HCT116 (cell line): Measurements from ENCODE around the gene ZFP69B.

Experiments used
- EGR1 ChIP-seq: IDR thresholded peaks from 2 replicates; pipeline ENCODE4 v1.6.1; 2012; ENCODE audit warnings: low read depth
- EZH2 ChIP-seq: fragments of 200-600 bp; sonication (generic); IDR thresholded peaks from 2 replicates; pipeline ENCODE4 v1.6.1; 2017; ENCODE audit warnings: antibody characterized with exemption, mixed run types
- TF ChIP-seq, protein P1 (sequence below), 3 experiments: fragments of 200-600 bp in 1 of 3; sonication (generic) in 1 of 3; IDR thresholded peaks in 2 of 3; conservative IDR thresholded peaks in 1 of 3; 2 replicates each; pipeline ENCODE4 v1.5.1; 2012 to 2017; ENCODE audit warnings: low read depth in 2 of 3, low read length in 2 of 3, antibody characterized with exemption in 1 of 3, borderline replicate concordance in 1 of 3, control low read depth in 1 of 3, mild to moderate bottlenecking in 1 of 3, mixed read lengths in 1 of 3, mixed run types in 1 of 3, moderate library complexity in 1 of 3; ENCODE audit not compliant: insufficient read depth in 1 of 3

DNA sequence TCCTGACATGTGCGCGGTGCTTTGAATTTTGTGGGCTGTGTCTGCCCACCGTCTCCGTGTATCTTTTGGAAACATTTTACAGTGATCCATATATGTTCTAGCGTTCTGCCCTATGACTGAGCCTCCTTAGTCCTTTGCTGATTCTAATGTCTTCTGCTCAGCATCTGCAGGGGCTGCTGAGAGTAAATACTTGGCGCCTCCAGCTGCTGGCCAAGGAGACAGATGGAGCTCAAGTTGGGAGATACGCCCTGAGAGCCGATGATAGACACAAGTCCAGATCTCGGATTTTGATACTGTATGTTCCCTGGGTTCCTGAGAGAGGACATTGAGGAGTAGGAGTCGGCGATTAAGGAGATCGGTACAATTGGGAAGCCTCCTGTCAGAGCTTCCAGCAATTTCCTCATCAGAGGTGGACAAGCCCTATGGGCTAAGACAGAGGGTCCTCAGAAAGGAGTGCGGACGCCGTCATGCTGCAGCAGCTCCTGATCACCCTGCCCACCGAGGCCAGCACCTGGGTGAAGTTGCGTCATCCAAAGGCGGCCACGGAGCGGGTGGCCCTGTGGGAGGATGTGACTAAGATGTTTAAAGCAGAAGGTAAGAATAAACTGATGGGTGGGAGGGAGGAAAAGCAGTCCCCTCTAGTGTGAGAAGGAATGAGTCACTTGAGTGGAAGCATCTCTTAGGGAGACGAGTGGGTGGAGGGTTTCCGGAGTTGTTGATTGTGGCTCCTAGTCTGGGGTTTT lies 390 bp downstream of the ZFP69B start:
- TF ChIP-seq, protein P1, sequence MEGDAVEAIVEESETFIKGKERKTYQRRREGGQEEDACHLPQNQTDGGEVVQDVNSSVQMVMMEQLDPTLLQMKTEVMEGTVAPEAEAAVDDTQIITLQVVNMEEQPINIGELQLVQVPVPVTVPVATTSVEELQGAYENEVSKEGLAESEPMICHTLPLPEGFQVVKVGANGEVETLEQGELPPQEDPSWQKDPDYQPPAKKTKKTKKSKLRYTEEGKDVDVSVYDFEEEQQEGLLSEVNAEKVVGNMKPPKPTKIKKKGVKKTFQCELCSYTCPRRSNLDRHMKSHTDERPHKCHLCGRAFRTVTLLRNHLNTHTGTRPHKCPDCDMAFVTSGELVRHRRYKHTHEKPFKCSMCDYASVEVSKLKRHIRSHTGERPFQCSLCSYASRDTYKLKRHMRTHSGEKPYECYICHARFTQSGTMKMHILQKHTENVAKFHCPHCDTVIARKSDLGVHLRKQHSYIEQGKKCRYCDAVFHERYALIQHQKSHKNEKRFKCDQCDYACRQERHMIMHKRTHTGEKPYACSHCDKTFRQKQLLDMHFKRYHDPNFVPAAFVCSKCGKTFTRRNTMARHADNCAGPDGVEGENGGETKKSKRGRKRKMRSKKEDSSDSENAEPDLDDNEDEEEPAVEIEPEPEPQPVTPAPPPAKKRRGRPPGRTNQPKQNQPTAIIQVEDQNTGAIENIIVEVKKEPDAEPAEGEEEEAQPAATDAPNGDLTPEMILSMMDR (IDR thresholded peaks at IDR 0.05 in 2 of 3, conservative IDR thresholded peaks at IDR 0.05 in 1 of 3; ENCODE audit: borderline replicate concordance in 1 of 3, insufficient read depth in 1 of 3, low read depth in 2 of 3, low read length in 2 of 3) = no peak
- no peak for TF ChIP-seq EZH2
- TF ChIP-seq EGR1 = no peak
